ENCODE data around the gene TAAR5. TPM values are rescaled to one million over a fixed set of nuclear protein-coding genes. Genes with fewer than 3 reads are reported as not detected.

TAAR5 gene
- total and polyA plus RNA-seq, 2 donors (not counting 3 experiments of a cell fraction or from before 2014, with no cell fraction given) = not detected

- no TSS peak for BruUV-seq (replicated peaks)
- intact Hi-C loops (cut with micrococcal nuclease) (no loop called here), dilution Hi-C loops (cut with MboI; ENCODE audit: extremely low pct_ligation_motif_present, low sequenced_read_pairs) (no loop called here)
- no peaks in the 10 kb centered on the region for H3K9me3 ChIP-seq (replicated peaks; ENCODE audit: control insufficient read depth, insufficient read depth, low read length)
- TF ChIP-seq MAX (IDR thresholded peaks at IDR 0.05; ENCODE audit: insufficient read depth, insufficient read length) = no peak
- no peak for TF ChIP-seq MYC (IDR thresholded peaks at IDR 0.05; ENCODE audit: low read depth, low read length)
- no peak for TF ChIP-seq FOS (IDR thresholded peaks at IDR 0.05; ENCODE audit: borderline replicate concordance, insufficient read depth, low read length)
- no peak for TF ChIP-seq EZH2 (IDR thresholded peaks at IDR 0.05; ENCODE audit: borderline replicate concordance, low read depth, low read length, severe bottlenecking)
- TF ChIP-seq POLR2A (IDR thresholded peaks at IDR 0.05; ENCODE audit: low read depth, low read length) = no peak
- no peak for TF ChIP-seq CTCF (IDR thresholded peaks at IDR 0.05; ENCODE audit: extremely low read depth in 1 of 2, insufficient read depth in 1 of 2, low read depth in 1 of 2, low read length in 2 of 2)
- no peak for TF ChIP-seq JUN (IDR thresholded peaks at IDR 0.05; ENCODE audit: borderline replicate concordance, insufficient read depth, insufficient read length, low read depth)
- no peak overlapping the region for H3K4me2 ChIP-seq (ENCODE audit: insufficient read depth, low read length)
- no peaks in the 10 kb centered on the region for H3K79me2 ChIP-seq (ENCODE audit: control insufficient read depth, insufficient read depth, low read length)
- H3K27me3 ChIP-seq (ENCODE audit: control insufficient read depth in 2 of 2, insufficient read depth in 2 of 2, low read length in 2 of 2) = peaks cover 2% of the 10 kb centered on the region in 2 experiments
- no peak overlapping the region for H3K9ac ChIP-seq (replicated peaks; ENCODE audit: extremely low read depth, insufficient read depth, low read length)
- H2AFZ ChIP-seq (ENCODE audit: low read depth, low read length) = no peak overlapping the region
- H3K36me3 ChIP-seq (ENCODE audit: control insufficient read depth in 2 of 2, extremely low read depth in 1 of 2, insufficient read depth in 2 of 2, low read length in 2 of 2) = no peaks in the 10 kb centered on the region
- DNase-seq (ENCODE audit: low read depth, low spot score) = no peak
- no peak overlapping the region for H3K27ac ChIP-seq (ENCODE audit: insufficient read depth, low read depth, low read length)
- no peaks in the 10 kb centered on the region for H3K4me1 ChIP-seq (ENCODE audit: control insufficient read depth, extremely low read depth, insufficient read depth, low read length)
- no peaks in the 10 kb centered on the region for H4K20me1 ChIP-seq (replicated peaks; ENCODE audit: control insufficient read depth, extremely low read depth, insufficient read depth, low read length)
- POLR2A ChIA-PET = no interaction called here
- H3K9me1 ChIP-seq (replicated peaks; ENCODE audit: control insufficient read depth, extremely low read depth, insufficient read depth, low read length) = no peaks in the 10 kb centered on the region
- no peak overlapping the region for H3K4me3 ChIP-seq (replicated peaks in 1 of 3; ENCODE audit: insufficient read depth in 1 of 3, low read depth in 1 of 3, low read length in 3 of 3)
- CTCF ChIA-PET = interaction anchor here (1.0 to 1.4 kb wide), 2 partner anchors 66 to 120 kb away, joined by 3 read pairs; no protein-coding TSS in a partner anchor
- FAIRE-seq = no peak
Measured at GRCh38 chr6:132596201-132596600, 6.7 kb upstream of the TAAR5 start.

All from endothelial cell of umbilical vein (primary cell).